GM12874 (cell line): ENCODE data around the gene SLC35A4.

Experiments
- TF ChIP-seq, protein P1 (sequence below): IDR thresholded peaks from 2 replicates; pipeline ENCODE4 v1.5.1; 2011; ENCODE audit warnings: low read depth, mild to moderate bottlenecking, control low read depth, low read length, moderate library complexity; ENCODE audit not compliant: insufficient read depth

The SLC35A4 gene, protein sequence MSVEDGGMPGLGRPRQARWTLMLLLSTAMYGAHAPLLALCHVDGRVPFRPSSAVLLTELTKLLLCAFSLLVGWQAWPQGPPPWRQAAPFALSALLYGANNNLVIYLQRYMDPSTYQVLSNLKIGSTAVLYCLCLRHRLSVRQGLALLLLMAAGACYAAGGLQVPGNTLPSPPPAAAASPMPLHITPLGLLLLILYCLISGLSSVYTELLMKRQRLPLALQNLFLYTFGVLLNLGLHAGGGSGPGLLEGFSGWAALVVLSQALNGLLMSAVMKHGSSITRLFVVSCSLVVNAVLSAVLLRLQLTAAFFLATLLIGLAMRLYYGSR

DNA sequence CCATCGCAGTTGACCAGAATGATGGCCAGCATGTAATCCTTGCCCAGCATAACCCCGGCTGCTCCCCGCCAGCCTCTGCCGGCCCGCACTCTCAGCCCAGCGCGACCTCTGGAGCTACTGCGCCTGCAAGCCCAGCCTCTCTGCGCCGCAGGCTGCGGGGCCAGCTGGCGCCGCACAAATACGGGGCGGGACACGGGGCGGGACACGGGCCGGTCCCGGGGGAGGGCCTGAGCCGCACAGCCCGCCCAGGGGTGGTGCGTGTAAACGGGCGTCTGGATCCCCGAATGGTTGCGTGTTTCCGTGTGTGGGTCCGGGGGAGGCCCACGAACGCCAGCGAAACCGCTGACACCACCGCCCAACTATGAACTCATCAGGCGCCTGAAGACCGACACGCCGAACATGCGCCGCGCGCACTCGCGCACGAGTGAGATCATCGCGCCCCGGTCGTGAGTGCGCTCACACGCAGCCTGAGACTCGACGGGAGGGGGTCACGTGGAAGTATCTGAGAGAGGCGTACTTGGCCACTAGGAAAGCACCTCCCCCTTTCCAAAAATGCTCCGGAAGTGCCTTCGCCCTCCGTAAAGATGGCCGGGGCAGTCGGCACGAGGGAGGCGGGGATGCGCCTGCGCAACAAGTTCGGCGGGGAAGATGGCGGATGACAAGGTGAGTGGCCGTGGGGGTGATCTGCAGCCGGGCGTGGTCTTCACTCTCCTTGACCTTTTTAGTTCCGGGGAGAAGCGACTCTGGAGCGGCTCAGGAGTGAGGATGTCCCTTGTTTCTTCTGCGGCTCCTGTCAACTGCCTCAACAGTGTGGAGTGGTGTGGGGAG, at the start of gene SLC35A4, which contains the start of gene APBB3:
SLC35A4 (plus strand) TSS at position 633 of the 828 bp plus-strand sequence. CDS start 2,342 bp downstream, outside the sequence.
APBB3 (minus strand) TSS at position 403 of the 828 bp plus-strand sequence; CDS start at position 50, 353 bp downstream.
- TF ChIP-seq, protein P1, sequence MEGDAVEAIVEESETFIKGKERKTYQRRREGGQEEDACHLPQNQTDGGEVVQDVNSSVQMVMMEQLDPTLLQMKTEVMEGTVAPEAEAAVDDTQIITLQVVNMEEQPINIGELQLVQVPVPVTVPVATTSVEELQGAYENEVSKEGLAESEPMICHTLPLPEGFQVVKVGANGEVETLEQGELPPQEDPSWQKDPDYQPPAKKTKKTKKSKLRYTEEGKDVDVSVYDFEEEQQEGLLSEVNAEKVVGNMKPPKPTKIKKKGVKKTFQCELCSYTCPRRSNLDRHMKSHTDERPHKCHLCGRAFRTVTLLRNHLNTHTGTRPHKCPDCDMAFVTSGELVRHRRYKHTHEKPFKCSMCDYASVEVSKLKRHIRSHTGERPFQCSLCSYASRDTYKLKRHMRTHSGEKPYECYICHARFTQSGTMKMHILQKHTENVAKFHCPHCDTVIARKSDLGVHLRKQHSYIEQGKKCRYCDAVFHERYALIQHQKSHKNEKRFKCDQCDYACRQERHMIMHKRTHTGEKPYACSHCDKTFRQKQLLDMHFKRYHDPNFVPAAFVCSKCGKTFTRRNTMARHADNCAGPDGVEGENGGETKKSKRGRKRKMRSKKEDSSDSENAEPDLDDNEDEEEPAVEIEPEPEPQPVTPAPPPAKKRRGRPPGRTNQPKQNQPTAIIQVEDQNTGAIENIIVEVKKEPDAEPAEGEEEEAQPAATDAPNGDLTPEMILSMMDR = no peak

DNA sequence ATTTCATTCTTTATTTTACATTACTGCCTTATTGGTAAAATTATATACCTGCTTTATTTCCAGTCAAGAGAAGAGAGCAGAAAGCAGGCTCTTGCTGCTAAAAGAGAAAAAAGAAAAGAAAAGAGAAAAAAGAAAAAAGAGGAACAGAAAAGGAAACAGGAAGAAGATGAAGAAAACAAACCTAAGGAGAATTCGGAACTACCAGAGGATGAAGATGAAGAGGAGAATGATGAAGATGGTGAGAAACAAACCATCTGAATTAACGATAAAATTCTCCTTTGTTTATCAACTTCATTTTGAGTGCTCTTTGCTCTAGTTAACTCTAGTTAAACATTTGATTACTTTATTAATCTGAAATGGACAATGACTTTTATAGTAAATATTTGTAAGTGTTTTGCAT, 40.6 kb upstream of the SLC35A4 start:
- TF ChIP-seq, protein P1 = no peak

DNA sequence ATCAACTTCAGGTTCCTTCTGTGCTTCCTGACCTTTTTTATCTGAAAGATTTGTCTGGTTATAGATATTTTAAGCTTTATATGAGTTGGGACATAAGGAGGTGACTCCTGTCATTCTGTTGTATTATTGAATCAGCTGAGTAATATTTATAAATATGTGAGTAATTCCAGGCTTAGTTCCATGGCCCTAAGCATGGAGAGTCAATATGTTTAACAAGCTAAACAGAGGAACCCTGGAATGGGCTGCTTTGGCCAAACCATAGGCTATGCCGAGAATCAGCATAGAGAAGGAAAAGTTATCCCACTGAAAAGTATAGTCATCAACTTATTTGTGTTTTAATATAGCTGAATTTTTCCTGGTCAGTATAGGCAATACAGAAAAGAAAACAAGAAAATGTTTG, 24.4 kb upstream of the SLC35A4 start:
- TF ChIP-seq, protein P1 = no peak

- TF ChIP-seq, protein P1 = no peak
Observed at GRCh38 chr5:140542972-140543371, 21.7 kb upstream of the SLC35A4 start.

DNA sequence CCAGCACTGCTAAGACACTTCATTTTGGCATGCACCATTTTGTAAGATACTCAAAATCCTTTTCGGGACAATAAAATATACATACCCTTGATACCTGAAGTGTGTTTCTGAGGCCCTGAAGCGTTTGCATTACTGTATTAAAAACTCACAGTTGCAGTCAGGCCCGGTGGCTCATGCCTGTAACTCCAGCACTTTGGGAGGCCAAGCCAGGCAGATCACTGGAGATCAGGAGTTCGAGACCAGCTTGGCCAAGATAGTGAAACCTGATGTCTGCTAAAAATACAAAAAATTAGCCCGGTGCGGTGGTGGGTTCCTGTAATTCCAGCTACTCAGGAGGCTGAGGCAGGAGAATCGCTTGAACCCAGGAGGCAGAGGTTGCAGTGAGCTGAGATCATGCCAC, 19.6 kb upstream of the SLC35A4 start:
- TF ChIP-seq, protein P1 = no peak

- TF ChIP-seq, protein P1 = no peak
Observed at GRCh38 chr5:140545606-140546005, 19.0 kb upstream of the SLC35A4 start.

GRCh38 chr5:140546851-140547507, 17.6 kb upstream of the SLC35A4 start:
- TF ChIP-seq, protein P1 = no peak
